HTR-8/SVneo (cell line): ENCODE data around the gene ZDHHC19.
"Not testable (repeated sequence)": the region's sequence is repeated elsewhere in the genome, so short reads cannot be mapped to it uniquely, and the experiment has no call there.

Experiments
- DNase-seq: peaks from one replicate; pipeline ENCODE4 v3.0.0; 2011; ENCODE audit warnings: low spot score, mixed read lengths; ENCODE audit not compliant: insufficient read length
- FAIRE-seq: peaks from 2 replicates; lab custom pipeline; 2011; peaks lifted over from hg19 to GRCh38; lab: Jason Lieb, UNC

Gene ZDHHC19

GRCh38 chr3:196207159-196207832, 3.9 kb downstream of the ZDHHC19 start:
- FAIRE-seq (no peak), DNase-seq (no peak)

- not testable (repeated sequence) for DNase-seq, FAIRE-seq
These were observed 5.6 kb downstream of the ZDHHC19 start for GRCh38 chr3:196205442-196206205.

- DNase-seq (no peak), FAIRE-seq (no peak)
These were observed 7.4 kb downstream of the ZDHHC19 start for GRCh38 chr3:196203846-196204245.

- FAIRE-seq (no peak), DNase-seq (no peak)
These were observed 8.7 kb downstream of the ZDHHC19 start for GRCh38 chr3:196202516-196202970.

GRCh38 chr3:196198771-196199753, 12.1 kb downstream of the ZDHHC19 start:
- FAIRE-seq (no peak), DNase-seq (no peak)

GRCh38 chr3:196198081-196198675, 13.0 kb downstream of the ZDHHC19 start:
- no peak for FAIRE-seq

GRCh38 chr3:196197524-196197923, 13.7 kb downstream of the ZDHHC19 start:
- no peak for FAIRE-seq
- no peak for DNase-seq

More at GRCh38 chr3:196198081-196198675, 13.0 kb downstream of the ZDHHC19 start:
- no peak for DNase-seq

GRCh38 chr3:196195664-196196265, 15.4 kb downstream of the ZDHHC19 start:
- DNase-seq (no peak), FAIRE-seq (no peak)

- DNase-seq (no peak), FAIRE-seq (no peak)
These were observed 16.7 kb downstream of the ZDHHC19 start for GRCh38 chr3:196194542-196194915.

GRCh38 chr3:196193736-196194541, 17.3 kb downstream of the ZDHHC19 start:
- FAIRE-seq (no peak), DNase-seq (no peak)

- DNase-seq (no peak), FAIRE-seq (no peak)
These were observed 18.0 kb downstream of the ZDHHC19 start for GRCh38 chr3:196193133-196193735.

- DNase-seq (no peak), FAIRE-seq (no peak)
These were observed 18.6 kb downstream of the ZDHHC19 start for GRCh38 chr3:196192524-196193051.

GRCh38 chr3:196192036-196192523, 19.1 kb downstream of the ZDHHC19 start:
- DNase-seq (no peak), FAIRE-seq (no peak)

- FAIRE-seq (no peak), DNase-seq (no peak)
These were observed 21.4 kb downstream of the ZDHHC19 start for GRCh38 chr3:196189566-196190347.

GRCh38 chr3:196186651-196187573, 24.3 kb downstream of the ZDHHC19 start:
- FAIRE-seq (no peak), DNase-seq (no peak)

GRCh38 chr3:196184881-196185280, 26.3 kb downstream of the ZDHHC19 start:
- no peak for DNase-seq
- no peak for FAIRE-seq
